Thoracic aorta (tissue), 2 donors: Measurements from ENCODE around the gene MBOAT1. TPM values are rescaled to one million over a fixed set of nuclear protein-coding genes. Genes with fewer than 3 reads are reported as not detected.

Experiments
- ATAC-seq: fragments of 150-250 bp; one replicate; pipeline ENCODE4 v1.8.0; 2017; ENCODE audit warnings: low read depth; ENCODE audit not compliant: insufficient number of reproducible peaks, low FRiP score
- DNase-seq: peaks from one replicate; pipeline ENCODE4 v3.0.0-alpha.2; 2020; ENCODE audit warnings: low spot score
- H3K27ac ChIP-seq, 2 donors: fragments of 200-600 bp; sonication (generic); 1 replicate in 1 of 2; 2 replicates in 1 of 2; pipeline ENCODE4 v1.5.1; 2016; ENCODE audit warnings: mild to moderate bottlenecking in 2 of 2, moderate library complexity in 2 of 2
- H3K27me3 ChIP-seq: fragments of 200-600 bp; sonication (generic); replicated peaks from 2 replicates; pipeline ENCODE4 v1.6.0; 2016; ENCODE audit warnings: mild to moderate bottlenecking; ENCODE audit not compliant: insufficient read depth
- H3K36me3 ChIP-seq: fragments of 200-600 bp; sonication (generic); one replicate; pipeline ENCODE4 v1.5.1; 2016
- H3K4me1 ChIP-seq, 2 donors: fragments of 200-600 bp; sonication (generic); 1 replicate in 1 of 2; 2 replicates in 1 of 2; pipeline versions ENCODE4 v1.5.1 to v1.6.0; 2016; ENCODE audit warnings: low read depth in 2 of 2, mild to moderate bottlenecking in 1 of 2; ENCODE audit not compliant: control insufficient read depth in 1 of 2
- H3K4me3 ChIP-seq: fragments of 200-600 bp; sonication (generic); 2 replicates; pipeline ENCODE4 v1.5.1; 2016; ENCODE audit warnings: mild to moderate bottlenecking
- H3K9me3 ChIP-seq: fragments of 200-600 bp; sonication (generic); 2 replicates; pipeline ENCODE4 v1.5.1; 2016
- CTCF ChIP-seq: fragments of 200-600 bp; sonication (generic); IDR thresholded peaks from one replicate; pipeline ENCODE4 v1.5.1; 2019; ENCODE audit warnings: antibody characterized with exemption
- total RNA-seq, 2 donors: library from RNA; depleted of rRNA; stranded (reverse); fragments of >200 nt; gene quantifications; one replicate each; pipeline versions ENCODE4 v1.1.0 to v1.2.3, GENCODE V29; 2016

Gene MBOAT1
- total RNA-seq, 2 donors from 2014 or later = 5.5 to 6.8 TPM

- ATAC-seq = no peak
- H3K4me1 ChIP-seq = no peaks in the 10 kb centered on the region
Measured at GRCh38 chr6:20234136-20234535, 21.9 kb upstream of the MBOAT1 start.

DNA sequence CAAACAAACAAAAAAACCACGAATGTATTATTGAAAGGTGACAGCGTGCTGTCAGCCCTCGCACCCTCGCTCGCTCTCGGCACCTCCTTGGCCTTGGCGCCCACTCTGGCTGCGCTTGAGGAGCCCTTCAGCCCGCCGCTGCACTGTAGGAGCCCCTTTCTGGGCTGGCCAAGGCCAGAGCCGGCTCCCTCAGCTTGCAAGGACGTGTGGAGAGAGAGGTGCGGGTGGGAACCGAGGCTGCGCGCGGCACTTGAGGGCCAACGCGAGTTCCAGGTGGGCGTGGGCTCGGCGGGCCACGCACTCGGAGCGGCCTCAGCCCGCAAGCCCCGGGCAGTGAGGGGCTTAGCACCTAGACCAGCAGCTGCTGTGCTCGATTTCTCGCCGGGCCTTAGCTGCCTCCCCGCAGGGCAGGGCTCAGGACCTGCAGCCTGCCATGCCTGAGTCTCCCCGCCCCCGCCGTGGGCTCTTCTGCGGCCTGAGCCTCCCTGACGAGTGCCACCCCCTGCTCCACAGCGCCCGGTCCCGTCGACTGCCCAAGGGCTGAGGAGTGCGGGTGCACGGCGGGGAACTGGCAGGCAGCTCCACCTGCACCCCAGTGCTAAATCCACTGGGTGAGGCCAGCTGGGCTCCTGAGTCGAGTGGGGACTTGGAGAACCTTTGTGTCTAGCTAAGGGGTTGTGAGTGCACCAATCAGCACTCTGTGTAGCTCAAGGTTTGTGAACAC is 20.9 kb upstream of the MBOAT1 start:
- no peak for DNase-seq
- Histone ChIP-seq H3K27ac (no peak overlapping the region), H3K36me3 (no peaks in the 10 kb centered on the region), H3K9me3 (no peaks in the 10 kb centered on the region), H3K4me1 (no peaks in the 10 kb centered on the region), H3K4me3 (no peak overlapping the region), H3K27me3 (no peaks in the 10 kb centered on the region)
- no peak for TF ChIP-seq CTCF
- no peak for ATAC-seq

More at GRCh38 chr6:20234136-20234535, 21.9 kb upstream of the MBOAT1 start:
- no peaks in the 10 kb centered on the region for H3K9me3 ChIP-seq
- no peak for DNase-seq
- no peak for TF ChIP-seq CTCF
- no peak overlapping the region for H3K4me3 ChIP-seq
- no peaks in the 10 kb centered on the region for H3K27me3 ChIP-seq
- no peak overlapping the region for H3K27ac ChIP-seq
- H3K36me3 ChIP-seq = no peaks in the 10 kb centered on the region

- no peak for DNase-seq
- no peaks in the 10 kb centered on the region for H3K27me3 ChIP-seq
- no peaks in the 10 kb centered on the region for H3K36me3 ChIP-seq
- no peaks in the 10 kb centered on the region for H3K9me3 ChIP-seq
- no peak overlapping the region for H3K4me3 ChIP-seq
- TF ChIP-seq CTCF = no peak
- no peaks in the 10 kb centered on the region for H3K4me1 ChIP-seq
- H3K27ac ChIP-seq = no peak overlapping the region
- ATAC-seq = no peak
Measured at GRCh38 chr6:20232188-20232587, 19.9 kb upstream of the MBOAT1 start.

DNA sequence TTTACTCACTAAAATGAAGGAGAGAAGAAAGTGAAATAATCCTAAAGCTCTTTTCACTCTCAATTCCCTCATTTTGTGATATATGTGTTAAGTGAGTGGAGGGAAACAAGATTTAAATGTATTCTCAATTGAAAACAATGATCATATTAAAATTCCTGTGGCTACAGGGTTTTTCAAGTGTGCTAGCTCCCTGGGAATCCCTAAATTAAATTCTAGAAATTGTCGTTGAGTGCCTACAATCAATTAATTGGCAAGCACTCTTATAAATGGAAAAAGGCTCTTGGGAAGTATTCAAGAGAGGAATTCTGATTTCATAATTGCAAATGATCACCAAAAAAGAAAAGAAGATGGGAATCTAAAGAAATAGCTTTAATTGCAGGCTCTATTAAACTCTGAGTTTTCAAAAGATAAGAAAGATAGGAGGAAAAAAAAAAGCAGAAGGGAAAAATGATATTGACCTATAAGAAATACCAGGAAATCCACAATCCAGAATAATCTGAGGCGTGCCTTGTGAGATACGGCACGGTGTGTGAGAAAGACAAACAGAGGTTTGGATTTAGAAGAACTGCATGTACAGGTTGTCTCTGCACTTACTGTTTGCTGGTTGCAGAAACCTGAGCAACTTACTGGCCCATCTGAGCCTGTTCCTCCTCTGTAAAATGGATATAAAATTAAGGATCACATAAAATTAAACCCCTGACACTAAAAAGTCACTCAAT is 18.3 kb upstream of the MBOAT1 start:
- H3K36me3 ChIP-seq = no peaks in the 10 kb centered on the region
- DNase-seq = no peak
- TF ChIP-seq CTCF = no peak

GRCh38 chr6:20229881-20230280 is 17.6 kb upstream of the MBOAT1 start:
- no peak for ATAC-seq
- Histone ChIP-seq H3K9me3 (no peaks in the 10 kb centered on the region), H3K27ac (no peak overlapping the region), H3K36me3 (no peaks in the 10 kb centered on the region), H3K4me3 (no peak overlapping the region), H3K27me3 (no peaks in the 10 kb centered on the region), H3K4me1 (no peaks in the 10 kb centered on the region)
- TF ChIP-seq CTCF = no peak
- DNase-seq = no peak

More for the DNA sequence above, 18.3 kb upstream of the MBOAT1 start:
- H3K9me3 ChIP-seq = no peaks in the 10 kb centered on the region
- no peaks in the 10 kb centered on the region for H3K27me3 ChIP-seq
- no peak overlapping the region for H3K4me3 ChIP-seq
- no peaks in the 10 kb centered on the region for H3K4me1 ChIP-seq
- no peak overlapping the region for H3K27ac ChIP-seq
- no peak for ATAC-seq
